ENCODE measurements around the gene COMMD1. TPM values are rescaled to one million over a fixed set of nuclear protein-coding genes. Genes with fewer than 3 reads are reported as not detected.

COMMD1 gene
- total RNA-seq, 1 donor from 2014 or later = 43.6 TPM

DNA sequence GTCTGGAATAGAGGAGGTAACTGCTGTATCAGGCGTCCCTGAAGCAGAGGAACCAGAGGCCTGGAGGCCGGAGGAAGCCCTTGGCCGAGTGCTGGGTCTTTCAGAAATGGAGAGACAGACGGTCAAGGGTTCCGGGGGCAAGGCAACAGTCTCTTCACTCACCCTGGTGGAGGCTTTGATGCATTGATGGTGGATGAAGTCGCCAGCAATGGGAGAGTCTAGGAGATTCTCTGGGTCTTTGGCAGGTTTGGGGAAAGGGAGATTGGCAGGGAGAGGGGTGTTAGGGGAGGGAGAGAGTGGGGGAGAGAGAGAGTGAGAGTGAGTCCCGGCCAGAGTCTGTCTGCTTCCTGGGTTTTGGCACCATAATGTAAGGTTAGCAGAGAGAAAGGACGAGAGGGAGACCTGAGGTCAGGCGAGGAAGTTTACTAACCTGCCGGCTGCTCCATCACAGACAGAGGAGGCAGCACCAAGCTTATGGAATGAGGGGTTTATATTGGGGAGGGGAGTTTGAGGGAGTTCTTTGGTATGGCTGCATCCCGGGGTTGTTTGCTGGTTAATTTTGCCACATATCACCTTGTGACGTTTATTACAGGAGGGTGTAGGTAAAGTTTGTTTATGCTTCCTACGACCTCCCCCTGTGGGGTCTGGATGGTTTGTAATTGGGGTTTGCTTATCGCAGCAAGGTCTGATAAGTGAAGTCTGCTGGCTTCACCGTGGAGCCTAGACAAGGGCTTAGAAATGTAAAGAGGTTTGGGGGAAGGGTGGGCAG, 19.6 kb downstream of the COMMD1 start:
- no peak overlapping the region for H3K27ac Mint-ChIP-seq
- no peaks in the 10 kb centered on the region for H3K9me3 Mint-ChIP-seq

DNA sequence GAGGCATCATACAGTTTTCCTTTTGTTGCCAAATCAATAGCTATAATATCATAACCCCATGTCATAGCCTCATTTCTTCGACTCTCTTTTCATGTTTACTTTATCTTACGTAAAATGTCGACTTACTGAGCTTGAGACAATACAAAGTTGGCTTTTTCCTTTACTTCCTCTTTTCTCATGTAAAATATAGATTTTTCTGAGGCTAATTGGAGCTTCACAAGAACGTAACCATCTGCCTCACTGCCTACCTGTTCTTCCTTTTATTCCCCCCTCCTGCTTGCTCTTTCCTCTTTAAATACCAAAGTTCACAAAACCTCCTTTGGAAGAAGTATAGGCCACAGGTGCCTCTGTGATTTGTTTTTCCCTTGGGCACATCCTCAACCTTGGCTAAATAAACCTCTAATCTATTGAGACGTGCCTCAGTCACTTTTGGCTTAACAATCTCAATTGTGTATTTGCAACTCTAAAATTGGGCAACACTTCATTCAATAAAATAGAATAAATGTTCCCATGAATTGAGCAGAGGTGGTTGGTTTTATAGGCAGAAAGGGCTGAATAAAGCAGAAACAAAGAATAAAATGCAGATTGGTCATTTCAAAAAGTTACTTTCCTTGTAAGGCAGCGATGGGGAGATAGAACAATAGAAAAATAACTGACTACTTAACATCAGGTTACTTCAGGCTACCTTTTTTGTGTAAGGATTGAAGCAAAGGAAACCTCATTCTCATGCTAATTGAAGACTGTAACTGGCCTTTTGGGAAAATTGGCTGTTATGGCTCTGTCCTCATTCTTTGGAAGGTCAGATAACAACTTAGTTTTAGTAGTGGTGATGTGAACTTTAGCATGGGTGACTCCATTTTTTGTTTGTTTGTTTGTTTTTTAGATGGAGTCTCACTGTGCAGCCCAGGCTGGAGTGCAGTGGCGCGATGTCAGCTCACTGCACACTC, 21.3 kb downstream of the COMMD1 start:
- H3K4me1 Mint-ChIP-seq (ENCODE audit: unreplicated experiment) = no peaks in the 10 kb centered on the region
- no peak overlapping the region for H3K27ac Mint-ChIP-seq
- H3K36me3 Mint-ChIP-seq = peaks cover 18% of the 10 kb centered on the region
- no peak for TF ChIP-seq CTCF (conservative IDR thresholded peaks at IDR 0.05)
- H3K27me3 Mint-ChIP-seq = no peaks in the 10 kb centered on the region
- DNase-seq (ENCODE audit: extremely low spot score, unreplicated experiment) = no peak
- no peaks in the 10 kb centered on the region for H3K9me3 Mint-ChIP-seq
- no peak overlapping the region for H3K4me3 Mint-ChIP-seq

More for the DNA sequence above, 19.6 kb downstream of the COMMD1 start:
- TF ChIP-seq CTCF (conservative IDR thresholded peaks at IDR 0.05) = no peak
- H3K4me3 Mint-ChIP-seq = no peak overlapping the region
- DNase-seq (ENCODE audit: extremely low spot score, unreplicated experiment) = no peak
- peaks cover 15% of the 10 kb centered on the region for H3K36me3 Mint-ChIP-seq
- H3K4me1 Mint-ChIP-seq (ENCODE audit: unreplicated experiment) = no peaks in the 10 kb centered on the region
- H3K27me3 Mint-ChIP-seq = no peaks in the 10 kb centered on the region

- TF ChIP-seq CTCF (conservative IDR thresholded peaks at IDR 0.05) = no peak
- H3K4me1 Mint-ChIP-seq (ENCODE audit: unreplicated experiment) = no peaks in the 10 kb centered on the region
- no peaks in the 10 kb centered on the region for H3K27me3 Mint-ChIP-seq
- H3K9me3 Mint-ChIP-seq = no peaks in the 10 kb centered on the region
- H3K36me3 Mint-ChIP-seq = peaks cover 17% of the 10 kb centered on the region
- no peak overlapping the region for H3K4me3 Mint-ChIP-seq
- no peak overlapping the region for H3K27ac Mint-ChIP-seq
- DNase-seq (ENCODE audit: extremely low spot score, unreplicated experiment) = no peak
These were observed 23.5 kb downstream of the COMMD1 start for GRCh38 chr2:61928826-61929461.

DNA sequence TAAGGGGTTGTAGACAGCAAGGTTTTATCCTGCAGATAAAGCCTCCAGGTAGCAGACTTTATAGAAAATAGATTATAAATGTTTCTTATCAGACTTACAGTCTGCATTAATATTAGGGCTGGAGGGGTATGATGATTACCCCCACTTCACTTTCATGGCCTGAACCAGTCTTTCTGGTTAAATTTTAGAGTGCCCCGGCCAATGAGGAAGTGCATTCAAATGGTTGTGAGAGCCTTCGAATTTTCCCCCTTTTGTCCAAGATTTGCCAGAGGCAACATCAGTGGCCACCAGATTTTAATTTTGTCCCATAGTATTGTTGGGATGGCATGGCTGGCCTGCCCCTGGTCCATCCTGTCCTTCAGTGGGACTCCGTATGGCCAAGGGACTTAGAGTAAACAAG, 31.6 kb downstream of the COMMD1 start:
- Mint-ChIP-seq H3K4me1 (ENCODE audit: unreplicated experiment) (no peaks in the 10 kb centered on the region), H3K27me3 (no peaks in the 10 kb centered on the region), H3K9me3 (no peaks in the 10 kb centered on the region), H3K27ac (peak overlapping the region; percentile 73), H3K36me3 (peaks cover 5% of the 10 kb centered on the region), H3K4me3 (no peak overlapping the region)
- no peak for DNase-seq (ENCODE audit: extremely low spot score, unreplicated experiment)
- no peak for TF ChIP-seq CTCF (conservative IDR thresholded peaks at IDR 0.05)

- Mint-ChIP-seq H3K36me3 (no peaks in the 10 kb centered on the region), H3K9me3 (no peaks in the 10 kb centered on the region), H3K4me3 (no peak overlapping the region), H3K27ac (peak overlapping the region; percentile 61), H3K4me1 (ENCODE audit: unreplicated experiment) (no peaks in the 10 kb centered on the region), H3K27me3 (no peaks in the 10 kb centered on the region)
- no peak for TF ChIP-seq CTCF (conservative IDR thresholded peaks at IDR 0.05)
- no peak for DNase-seq (ENCODE audit: extremely low spot score, unreplicated experiment)
These were observed 32.4 kb downstream of the COMMD1 start for GRCh38 chr2:61937886-61938285.

All from type B pancreatic cell (in vitro differentiated cells).